Vagina (tissue), 2 donors: ENCODE measurements around the gene ARPC1A.

Experiments
- POLR2A ChIP-seq, 2 donors: fragments of 450-650 bp; IDR thresholded peaks; one replicate each; pipeline ENCODE4 v1.6.1; 2017; ENCODE audit warnings: antibody characterized with exemption in 2 of 2, mild to moderate bottlenecking in 2 of 2, moderate library complexity in 2 of 2
- POLR2AphosphoS5 ChIP-seq, 2 donors: sonication (generic); formaldehyde crosslinking; IDR thresholded peaks; one replicate each; pipeline ENCODE4 v1.9.0; 2017; ENCODE audit warnings: antibody characterized with exemption in 2 of 2, mild to moderate bottlenecking in 2 of 2, low read depth in 1 of 2; ENCODE audit not compliant: insufficient read depth in 1 of 2

- TF ChIP-seq POLR2AphosphoS5 (IDR thresholded peaks at IDR 0.05; ENCODE audit: insufficient read depth in 1 of 2, low read depth in 1 of 2) (no peak), POLR2A (IDR thresholded peaks at IDR 0.05) (no peak)
Observed at GRCh38 chr7:99324559-99324958, 1.1 kb upstream of the ARPC1A start.
